HG02763 (cell line): Measurements from ENCODE around the gene FSTL3.

Experiments
- ATAC-seq: cut with Tn5 transposase; IDR thresholded peaks from one replicate; pipeline ENCODE4 v1.9.1; 2021; ENCODE audit warnings: mild to moderate bottlenecking, moderate library complexity; ENCODE audit not compliant: unreplicated experiment

FSTL3 gene

DNA sequence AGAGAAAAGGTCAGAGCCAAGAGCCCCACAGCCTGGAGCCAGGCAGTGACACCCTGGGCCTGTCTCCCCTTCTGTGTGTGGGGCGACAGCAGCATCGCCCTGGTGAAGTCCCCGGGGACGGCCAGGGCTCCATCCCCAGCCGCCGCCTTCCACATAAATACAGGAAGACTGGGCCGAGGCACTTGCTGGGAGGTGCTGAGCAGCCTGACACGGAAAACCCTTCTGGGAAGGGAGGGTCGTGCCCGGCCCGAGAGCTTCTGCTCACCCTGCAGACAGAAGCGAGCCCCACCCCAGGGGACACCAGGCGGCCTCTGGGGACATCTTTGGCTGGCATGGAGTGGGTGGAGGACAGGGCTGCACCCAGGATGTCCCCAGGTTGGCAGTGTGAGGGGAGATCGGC is 31.4 kb upstream of the FSTL3 start:
- no peak for ATAC-seq

GRCh38 chr19:645912-646778 is 30.0 kb upstream of the FSTL3 start:
- no peak for ATAC-seq

- ATAC-seq: no peak
Observed at GRCh38 chr19:646779-647565, 29.2 kb upstream of the FSTL3 start.

- ATAC-seq: no peak
Observed at GRCh38 chr19:647566-648284, 28.5 kb upstream of the FSTL3 start.

DNA sequence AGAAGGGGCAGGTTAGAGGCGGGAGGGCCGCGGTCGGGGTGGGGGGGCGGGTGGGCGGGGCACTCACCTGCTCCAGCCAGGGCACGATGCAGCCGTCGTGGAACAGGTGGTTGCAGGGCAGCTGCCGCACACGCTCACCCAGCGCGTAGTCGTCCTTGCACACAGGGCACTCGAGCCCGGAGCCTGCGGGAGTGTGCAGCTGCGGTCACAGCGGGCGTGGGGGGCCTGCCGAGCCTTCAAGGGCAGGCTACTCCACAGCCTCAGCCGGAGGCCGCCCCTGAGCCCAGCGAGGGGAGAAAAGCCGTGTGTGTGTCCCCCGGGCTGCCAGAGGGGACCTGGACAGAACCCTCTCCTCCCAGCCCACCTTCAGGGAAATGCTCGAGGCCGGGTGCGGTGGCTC is 27.9 kb upstream of the FSTL3 start:
- ATAC-seq: no peak

- ATAC-seq: no peak
Observed at GRCh38 chr19:648904-649801, 27.0 kb upstream of the FSTL3 start.

GRCh38 chr19:650121-650520 is 26.1 kb upstream of the FSTL3 start:
- ATAC-seq: no peak

GRCh38 chr19:651114-651818 is 24.9 kb upstream of the FSTL3 start:
- no peak for ATAC-seq

DNA sequence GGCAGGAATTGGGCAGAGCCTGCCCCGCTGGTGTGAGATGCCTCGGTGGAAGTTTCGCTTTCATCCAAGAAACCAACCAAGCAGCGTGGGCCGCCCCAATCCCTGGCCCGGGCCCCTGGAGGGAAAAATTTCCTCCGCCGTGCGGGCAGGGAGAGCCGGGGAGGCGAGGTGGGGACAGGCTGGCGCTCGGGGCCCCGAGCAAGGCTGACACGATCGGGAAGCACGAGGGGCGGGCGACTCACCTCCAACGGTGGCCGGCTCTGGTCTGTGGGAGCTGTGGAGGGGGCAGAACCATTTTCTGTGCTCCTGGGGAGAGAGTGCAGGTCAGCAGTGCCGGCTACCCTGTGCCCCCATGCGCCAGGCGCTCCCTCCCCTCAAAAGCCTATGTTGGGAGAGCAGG is 24.2 kb upstream of the FSTL3 start:
- no peak for ATAC-seq

GRCh38 chr19:652467-653389 is 23.5 kb upstream of the FSTL3 start:
- ATAC-seq: no peak

DNA sequence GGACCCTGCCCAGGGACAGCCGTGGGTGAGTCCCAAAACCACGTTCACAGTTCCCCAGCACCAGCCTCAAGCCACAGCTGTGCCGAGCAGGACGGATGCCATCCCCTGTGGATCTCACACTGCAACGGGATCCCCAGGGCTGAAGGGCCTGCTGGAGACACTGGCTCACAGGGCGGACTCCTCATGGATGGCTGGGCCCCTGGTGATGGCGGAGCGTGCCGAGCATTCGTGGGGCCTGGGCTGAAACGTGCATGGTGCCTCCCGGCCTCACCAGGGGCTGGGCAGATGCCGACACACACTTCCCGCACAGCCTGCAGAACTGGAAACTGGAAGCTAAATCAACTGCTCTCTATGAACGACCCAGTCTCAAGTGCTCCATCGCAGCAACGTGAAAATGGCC is 22.8 kb upstream of the FSTL3 start:
- no peak for ATAC-seq

GRCh38 chr19:655691-656090 is 20.5 kb upstream of the FSTL3 start:
- ATAC-seq: no peak

DNA sequence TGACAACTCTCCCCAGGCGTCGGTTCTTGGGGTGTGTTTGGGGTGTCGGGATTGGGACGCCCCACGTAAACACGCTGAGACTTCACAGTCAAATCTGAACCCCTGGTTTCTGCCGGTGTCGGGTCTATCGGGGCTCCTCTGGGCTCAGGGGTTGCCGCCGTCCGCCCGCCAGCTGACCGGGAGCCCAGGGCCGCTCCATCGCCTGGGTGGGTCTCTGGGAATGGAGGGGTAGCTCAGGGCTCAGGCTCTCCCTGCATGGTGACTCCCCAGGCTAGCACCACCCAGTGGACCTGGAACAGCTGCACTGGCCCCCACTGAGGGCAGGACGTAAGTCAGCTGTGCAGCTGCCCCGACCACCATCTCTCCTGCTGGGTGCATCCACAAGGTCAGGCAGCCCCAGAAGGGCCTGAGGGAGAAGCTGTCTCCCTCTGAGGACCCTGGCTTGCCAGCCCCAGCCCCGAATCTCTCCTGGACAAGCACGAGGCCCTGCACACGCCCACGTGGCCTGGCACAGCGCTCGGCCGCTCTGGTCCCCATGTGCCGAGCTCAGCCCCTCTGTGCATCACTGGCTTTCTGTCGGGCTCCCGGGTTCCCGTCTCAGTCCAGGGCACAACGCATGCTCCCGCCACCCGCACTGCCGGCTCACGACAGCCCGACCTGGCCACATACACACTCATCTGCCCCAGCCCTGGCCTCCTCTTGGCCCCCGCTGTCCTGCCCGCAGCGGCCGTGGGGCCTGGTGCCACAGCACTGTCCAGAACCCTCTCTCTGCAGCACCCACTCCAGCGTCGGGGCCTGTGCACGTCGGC is 19.2 kb upstream of the FSTL3 start:
- no peak for ATAC-seq

DNA sequence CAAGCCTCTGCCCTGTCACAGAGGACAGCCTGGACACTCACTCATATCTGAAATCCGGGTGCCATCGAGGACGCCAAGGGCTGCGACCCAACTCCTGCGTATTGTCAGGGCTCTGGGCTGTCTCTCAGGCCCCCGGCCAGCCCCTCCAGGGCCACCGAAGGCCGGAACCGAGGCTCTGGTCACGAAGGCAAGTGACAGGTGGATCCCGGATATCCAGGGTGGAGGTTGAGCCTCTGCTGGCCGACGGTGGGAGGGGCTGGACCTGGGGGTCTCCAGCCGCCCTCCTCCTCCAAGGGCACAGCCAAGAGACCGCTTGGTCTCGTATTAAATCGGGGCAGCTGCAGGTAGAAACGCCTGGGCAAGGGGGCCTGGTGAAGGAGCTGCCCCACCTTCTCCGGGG is 18.6 kb upstream of the FSTL3 start:
- ATAC-seq: no peak

DNA sequence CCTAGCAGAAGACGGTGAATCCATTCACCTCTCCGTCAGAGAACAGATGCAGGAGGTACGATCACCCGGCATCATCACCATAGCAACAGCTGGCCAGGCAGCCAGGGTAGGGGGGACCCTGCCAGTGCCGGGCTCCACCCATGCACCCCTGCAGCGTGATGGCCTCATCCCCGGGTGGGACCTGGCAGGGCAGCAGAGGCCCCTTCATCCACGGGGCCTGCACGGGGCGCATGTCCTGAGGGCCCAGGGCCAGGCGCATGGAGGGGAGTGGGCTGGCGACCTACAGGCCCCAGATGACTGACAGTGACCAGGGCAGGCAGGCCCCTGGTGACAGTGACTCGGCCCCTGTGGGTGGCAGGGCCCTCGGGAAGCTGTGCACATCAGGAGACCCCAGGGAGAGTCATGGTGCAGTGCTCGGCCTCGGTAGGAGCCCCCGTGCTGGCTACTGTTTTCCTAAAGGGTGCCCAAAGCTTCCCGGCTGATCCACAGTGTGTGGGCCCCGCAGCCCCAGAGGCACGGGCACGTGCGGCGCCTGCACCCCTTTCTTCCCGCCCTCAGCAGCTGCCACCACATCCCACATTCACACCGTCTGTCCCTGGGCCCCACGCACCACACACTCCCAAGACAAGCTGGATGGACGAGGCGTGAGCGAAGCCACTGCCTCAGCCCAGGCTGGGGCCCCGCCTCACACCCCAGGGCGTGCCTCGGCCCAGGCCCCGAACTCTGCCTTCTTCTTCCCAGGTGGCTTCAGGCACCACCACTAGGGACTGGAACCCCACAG is 17.9 kb upstream of the FSTL3 start:
- ATAC-seq: no peak

DNA sequence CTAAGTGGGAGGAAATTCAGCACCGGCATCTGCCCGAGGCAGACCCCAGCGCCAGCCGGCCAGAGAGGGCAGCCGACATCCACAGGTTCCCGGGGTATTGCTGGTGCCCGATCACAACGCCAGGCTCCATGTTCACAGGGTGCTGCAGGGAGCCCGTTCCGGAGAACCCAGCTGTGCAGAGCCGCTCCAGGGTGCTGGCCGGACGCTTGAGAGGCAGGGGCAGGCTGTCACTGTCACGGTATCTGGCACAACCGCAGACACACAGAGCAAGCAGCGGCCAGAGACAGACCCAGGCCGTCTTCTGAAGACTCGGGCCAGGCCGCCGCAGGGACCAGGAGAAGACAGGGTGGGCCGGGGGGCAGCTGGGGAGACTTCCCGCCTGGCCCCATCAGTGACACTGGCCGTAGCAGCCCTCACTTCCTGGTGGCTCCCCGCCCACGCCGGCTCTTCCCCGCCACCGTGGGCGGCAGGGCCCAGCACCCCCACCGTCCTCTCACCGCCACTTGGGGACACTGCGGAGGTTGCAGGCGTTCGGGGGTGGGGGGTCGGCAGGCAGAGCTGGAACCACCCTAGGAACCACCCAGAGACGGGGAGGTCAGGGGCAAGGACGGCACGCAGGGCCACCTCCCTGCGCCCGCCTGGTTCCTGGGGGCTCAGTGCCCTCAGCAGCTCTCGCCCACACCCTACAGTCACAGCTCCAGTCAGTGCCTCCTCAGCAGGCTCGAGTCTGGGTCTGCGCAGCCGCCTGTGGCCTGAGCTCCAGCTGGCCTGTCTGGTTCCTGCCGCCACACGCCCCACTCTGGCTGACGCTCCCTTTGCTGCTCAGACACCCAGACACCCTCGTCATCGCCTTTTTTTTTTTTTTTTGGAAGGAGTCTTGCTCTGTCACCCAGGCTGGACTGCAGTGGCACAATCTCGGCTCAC is 17.0 kb upstream of the FSTL3 start:
- no peak for ATAC-seq
